HG03354 (cell line): ENCODE results near the gene COMMD1.
"Not testable (repeated sequence)": the region's sequence is repeated elsewhere in the genome, so short reads cannot be mapped to it uniquely, and the experiment has no call there.

ENCODE experiments used
- ATAC-seq: cut with Tn5 transposase; IDR thresholded peaks from one replicate; pipeline ENCODE4 v1.9.1; 2021; ENCODE audit warnings: mild to moderate bottlenecking; ENCODE audit not compliant: unreplicated experiment, poor library complexity, severe bottlenecking

The COMMD1 gene

GRCh38 chr2:62114564-62114963 is 209.1 kb downstream of the COMMD1 start:
- no peak for ATAC-seq

GRCh38 chr2:62116983-62117382 is 211.5 kb downstream of the COMMD1 start:
- no peak for ATAC-seq

GRCh38 chr2:62118160-62118559 is 212.7 kb downstream of the COMMD1 start:
- no peak for ATAC-seq

DNA sequence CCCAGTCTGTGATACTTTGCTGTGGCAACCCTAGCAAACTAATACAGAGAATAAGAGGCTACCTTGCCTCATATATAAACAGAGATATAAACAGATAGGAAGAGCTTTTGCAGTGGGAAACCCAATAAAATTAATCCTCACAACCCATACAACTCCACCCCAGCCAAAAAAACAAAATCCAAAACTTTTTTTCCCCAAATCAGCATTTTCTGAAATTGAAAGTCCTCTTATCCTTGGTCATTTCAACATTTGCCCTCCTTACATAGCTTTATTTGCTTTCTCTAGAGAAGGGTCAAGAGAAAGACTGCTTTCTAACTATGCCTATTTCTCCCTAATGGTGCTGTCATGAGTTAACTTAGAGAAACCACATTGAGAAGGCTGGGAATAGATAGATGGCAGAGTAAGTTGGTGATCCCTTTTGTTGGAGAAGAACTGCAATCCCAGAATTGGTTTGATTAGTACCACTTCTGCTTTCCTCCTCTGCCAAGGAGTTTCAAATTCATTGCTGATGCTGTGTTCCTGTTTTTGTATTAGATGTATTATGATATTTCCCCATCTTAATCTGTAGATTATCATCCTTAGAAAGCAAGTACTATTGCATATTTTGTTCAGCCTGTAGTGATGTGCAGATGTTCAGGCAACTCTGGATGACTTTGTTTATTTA is 214.0 kb downstream of the COMMD1 start:
- no peak for ATAC-seq

- not testable (repeated sequence) for ATAC-seq
Measured at GRCh38 chr2:62126239-62126638, 220.8 kb downstream of the COMMD1 start.

GRCh38 chr2:62133320-62133823 is 227.9 kb downstream of the COMMD1 start:
- no peak for ATAC-seq

GRCh38 chr2:62136956-62137830 is 231.7 kb downstream of the COMMD1 start:
- ATAC-seq, result no peak

DNA sequence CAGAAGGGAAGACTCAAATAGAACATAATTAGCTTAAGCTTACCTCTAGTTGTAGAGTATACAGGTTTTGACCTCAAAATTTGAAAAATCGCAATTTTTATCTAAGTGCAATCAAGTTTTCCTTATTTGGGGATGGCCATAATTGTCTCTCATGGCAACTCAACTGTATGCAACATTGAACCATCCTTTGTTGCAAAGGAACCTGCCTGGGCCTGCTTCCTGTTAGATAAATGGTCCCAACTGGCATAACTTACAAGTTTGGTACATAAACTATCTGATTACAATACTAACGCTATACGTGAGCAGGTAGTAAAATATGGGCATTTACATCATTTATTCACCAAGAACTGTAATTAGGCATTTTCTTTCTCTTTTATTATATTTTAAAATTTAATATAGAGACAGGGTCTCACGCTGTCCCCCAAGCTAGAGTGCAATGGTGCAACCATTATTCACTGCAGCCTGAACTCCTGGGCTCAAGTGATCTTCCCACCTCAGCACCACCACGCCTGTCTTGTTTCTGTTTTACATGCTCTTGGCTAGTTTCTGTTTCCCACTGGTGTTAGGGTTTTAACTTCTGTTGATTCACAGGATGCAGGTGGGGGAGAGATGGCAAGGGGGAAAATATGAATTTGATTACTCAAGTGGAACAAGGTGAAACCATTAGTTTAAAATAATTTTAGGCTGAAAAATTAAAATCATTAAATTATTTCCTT is 235.1 kb downstream of the COMMD1 start:
- peak; percentile 64 for ATAC-seq

DNA sequence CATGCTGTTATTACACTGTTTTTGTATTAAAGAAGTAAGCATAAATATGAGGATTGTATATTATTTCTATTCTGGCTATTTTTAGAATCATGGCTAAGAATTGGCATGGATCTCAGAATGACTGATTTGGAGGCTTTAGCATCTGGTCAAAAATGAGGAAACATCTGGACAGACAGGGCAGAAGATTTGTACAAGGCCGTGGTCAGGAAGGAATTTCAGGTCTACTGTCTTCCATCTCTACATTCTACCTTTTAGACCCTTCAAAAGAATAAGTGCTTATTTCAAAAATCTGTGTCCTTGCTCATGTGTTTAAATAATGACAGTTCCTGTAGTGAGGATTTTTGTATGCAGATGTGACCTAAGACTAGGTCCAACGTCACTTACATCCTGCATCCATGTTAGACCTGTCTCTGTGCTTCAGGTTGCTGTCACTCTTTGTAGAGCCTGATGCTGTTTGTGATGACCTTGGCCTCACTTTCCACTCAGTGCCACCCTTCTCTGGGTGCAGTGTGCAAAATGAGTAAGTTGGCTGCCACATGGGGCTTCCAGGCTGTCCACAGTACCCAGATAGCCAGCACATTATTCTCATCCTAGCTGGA is 235.8 kb downstream of the COMMD1 start:
- ATAC-seq, result peak; percentile 36

DNA sequence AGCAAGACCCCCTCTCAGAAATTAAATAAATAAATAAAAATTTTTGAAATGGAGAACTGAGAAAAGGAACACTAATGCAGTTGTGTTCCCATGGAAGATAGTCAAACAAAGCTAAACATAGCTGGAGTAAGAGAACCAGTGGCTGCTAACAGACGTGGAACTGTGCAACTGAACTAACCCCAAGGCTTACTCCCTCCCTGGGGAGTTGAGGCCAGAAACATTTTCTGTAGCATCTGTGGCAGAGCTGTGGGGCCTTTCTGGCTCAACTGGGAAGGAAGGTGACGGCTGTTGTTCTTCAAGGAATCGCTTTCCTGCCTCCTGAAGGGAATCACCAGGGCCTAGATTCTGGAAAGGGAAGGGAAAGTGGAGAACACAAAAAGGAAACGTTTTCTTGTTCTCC is 236.6 kb downstream of the COMMD1 start:
- peak; percentile 60 for ATAC-seq

GRCh38 chr2:62143696-62144095 is 238.2 kb downstream of the COMMD1 start:
- no peak for ATAC-seq

- ATAC-seq, result no peak
Measured at GRCh38 chr2:62144689-62145477, 239.4 kb downstream of the COMMD1 start.

DNA sequence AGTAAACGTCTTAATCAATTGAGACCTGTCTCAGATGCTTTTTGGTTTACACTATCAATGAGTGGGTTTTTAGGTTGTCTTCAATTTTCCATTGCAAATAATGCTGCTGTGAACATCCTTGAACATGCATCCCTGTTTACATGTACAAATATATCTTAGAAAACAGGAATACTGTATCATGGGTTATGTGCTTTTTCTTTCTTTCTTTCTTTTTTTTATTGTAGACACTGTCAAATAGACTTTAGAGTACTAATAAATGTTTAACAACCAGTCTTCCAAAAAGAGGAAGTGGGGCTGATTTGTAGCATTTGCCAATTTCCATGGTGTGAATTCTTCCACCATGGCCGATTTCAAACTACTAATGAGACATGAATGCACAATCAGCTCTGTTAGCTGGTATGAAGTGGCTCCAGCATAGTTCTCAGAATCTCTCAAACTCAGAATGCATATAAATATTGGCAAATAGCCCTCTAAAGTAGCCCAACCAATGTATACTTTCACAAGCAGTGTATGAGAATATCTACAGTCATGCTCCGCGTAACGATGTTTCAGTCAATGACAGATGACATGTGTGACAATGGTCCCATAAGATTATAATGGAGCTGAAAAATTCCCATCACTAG is 240.1 kb downstream of the COMMD1 start:
- peak; percentile 49 for ATAC-seq

DNA sequence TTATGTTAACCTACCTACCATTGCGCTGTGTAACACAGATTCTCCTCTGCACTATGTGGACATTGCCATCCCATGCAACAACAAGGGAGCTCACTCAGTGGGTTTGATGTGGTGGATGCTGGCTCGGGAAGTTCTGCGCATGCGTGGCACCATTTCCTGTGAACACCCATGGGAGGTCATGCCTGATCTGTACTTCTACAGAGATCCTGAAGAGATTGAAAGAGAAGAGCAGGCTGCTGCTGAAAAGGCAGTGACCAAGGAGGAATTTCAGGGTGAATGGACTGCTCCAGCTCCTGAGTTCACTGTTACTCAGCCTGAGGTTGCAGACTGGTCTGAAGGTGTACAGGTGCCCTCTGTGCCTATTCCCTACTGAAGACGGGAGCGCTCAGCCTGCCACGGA is 241.3 kb downstream of the COMMD1 start:
- ATAC-seq, result not testable (repeated sequence)

DNA sequence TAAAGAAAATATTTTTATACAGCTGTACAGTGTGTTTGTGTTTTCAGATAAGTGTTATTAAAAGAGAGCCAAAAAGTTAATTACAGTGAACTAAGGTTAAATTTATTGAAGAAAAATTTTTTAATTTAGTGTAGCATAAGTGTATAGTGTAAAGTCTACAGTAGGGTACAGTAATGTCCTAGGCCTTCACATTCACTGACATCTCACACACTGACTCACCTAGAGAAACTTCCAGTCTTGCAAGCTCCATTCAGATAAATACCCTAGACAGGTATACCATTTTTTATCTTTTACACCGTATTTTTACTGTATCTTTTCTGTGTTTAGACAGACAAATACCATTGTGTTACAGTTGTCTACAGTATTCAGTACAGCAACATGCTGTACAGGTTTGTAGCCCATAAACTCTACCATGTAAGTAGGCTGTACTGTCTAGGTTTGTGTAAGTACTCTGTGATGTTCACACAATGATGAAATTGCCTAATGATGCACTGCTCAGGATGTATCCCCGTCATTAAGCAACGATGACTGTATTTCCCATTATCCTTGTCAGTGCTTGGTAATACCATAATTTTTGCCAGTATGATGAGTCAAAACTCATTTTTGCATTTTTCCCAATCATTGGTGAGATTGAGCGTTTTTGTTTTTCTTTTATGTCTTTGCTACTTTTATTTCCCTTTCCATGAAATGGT is 242.3 kb downstream of the COMMD1 start:
- ATAC-seq, result no peak

GRCh38 chr2:62149708-62150107 is 244.2 kb downstream of the COMMD1 start:
- ATAC-seq, result no peak

DNA sequence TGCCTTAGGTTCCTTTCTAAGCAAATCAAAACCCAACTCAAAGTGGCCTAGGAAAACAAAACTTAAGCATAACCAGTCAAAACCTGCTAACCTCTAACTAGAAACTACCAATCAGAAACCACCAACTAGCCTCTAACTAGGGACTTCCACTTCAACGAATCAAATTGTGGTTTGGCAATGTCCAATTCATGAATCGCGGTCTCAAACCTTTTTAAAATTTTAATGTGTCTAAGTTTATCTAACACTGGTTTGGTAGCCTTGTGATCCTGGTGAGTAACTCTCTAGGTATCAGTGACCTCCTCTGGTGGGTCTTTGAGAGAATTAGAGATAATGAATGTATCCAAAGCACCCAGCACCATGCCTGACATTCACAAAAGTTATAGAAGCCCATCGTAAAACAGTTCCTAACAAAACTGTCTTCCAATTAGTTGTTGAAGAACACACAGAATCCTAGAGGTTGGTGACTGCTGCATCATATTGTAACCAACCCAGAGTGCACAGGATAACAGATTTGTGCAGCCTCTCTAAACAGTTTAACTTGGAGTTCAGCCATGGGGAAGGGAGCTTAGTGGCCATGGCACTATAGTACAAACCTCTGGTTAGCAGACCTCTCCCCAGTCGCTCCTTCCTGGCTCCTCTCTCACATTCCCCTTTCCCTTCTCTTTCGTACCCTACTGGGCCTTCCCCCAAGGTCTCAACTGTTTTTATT is 245.3 kb downstream of the COMMD1 start:
- no peak for ATAC-seq

- no peak for ATAC-seq
Measured at GRCh38 chr2:62151306-62151638, 245.8 kb downstream of the COMMD1 start.
